ENCODE results near the gene ARSI.
A peak's percentile ranks its signal among the peaks of the same experiment; 100 is the strongest.

ARSI gene

GRCh38 chr5:150277043-150277442 is 25.7 kb downstream of the ARSI start:
- H3K27me3 ChIP-seq (ENCODE audit: control insufficient read depth, low read length) = peaks cover 26% of the 10 kb centered on the region
- no peaks in the 10 kb centered on the region for H3F3A ChIP-seq (ENCODE audit: control insufficient read depth, insufficient read depth)
- no peak overlapping the region for H3K27ac ChIP-seq (ENCODE audit: low read depth, low read length)
- H3K4me2 ChIP-seq (ENCODE audit: low read length) = no peak overlapping the region
- no peaks in the 10 kb centered on the region for H3K36me3 ChIP-seq (ENCODE audit: control insufficient read depth, low read length)
- no peaks in the 10 kb centered on the region for H4K20me1 ChIP-seq (ENCODE audit: control insufficient read depth, insufficient read depth, low read depth, low read length)
- no peaks in the 10 kb centered on the region for H3K9me2 ChIP-seq (replicated peaks; ENCODE audit: control insufficient read depth, low read length)
- no peak overlapping the region for H3K4me3 ChIP-seq (ENCODE audit: low read length)
- H3K79me2 ChIP-seq (ENCODE audit: control insufficient read depth, low read length) = no peaks in the 10 kb centered on the region
- H3K9me3 ChIP-seq (ENCODE audit: control insufficient read depth, insufficient read depth, low read length) = no peaks in the 10 kb centered on the region
- H3K4me1 ChIP-seq (ENCODE audit: control insufficient read depth, low read length) = no peaks in the 10 kb centered on the region
- TF ChIP-seq EZH2phosphoT487 (IDR thresholded peaks at IDR 0.05; ENCODE audit: borderline replicate concordance, low read length) = no peak
- no peak for TF ChIP-seq CTCF (IDR thresholded peaks at IDR 0.05; ENCODE audit: low read depth, low read length, poor library complexity, severe bottlenecking)

DNA sequence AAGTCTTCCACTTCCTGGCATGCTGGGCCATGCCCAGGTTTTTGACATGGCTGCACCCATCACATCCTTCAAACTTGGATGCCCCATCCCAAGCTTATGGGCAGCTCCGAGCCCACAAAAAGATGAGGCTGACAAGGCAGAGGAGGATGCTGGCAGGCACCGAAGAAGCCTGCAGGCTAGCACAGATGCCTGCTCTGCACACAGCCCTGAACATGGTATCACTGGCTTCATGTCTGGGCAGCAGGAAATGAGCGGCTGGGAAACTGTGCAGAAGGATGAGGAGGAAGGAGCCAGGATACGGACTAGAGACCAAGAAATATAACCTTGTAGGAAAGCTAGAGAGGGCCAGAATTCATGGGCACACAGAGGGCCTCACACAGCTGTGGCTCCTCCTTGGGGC is 27.9 kb downstream of the ARSI start:
- Histone ChIP-seq H3K4me1 (ENCODE audit: control insufficient read depth, low read length) (no peaks in the 10 kb centered on the region), H4K20me1 (ENCODE audit: control insufficient read depth, insufficient read depth, low read depth, low read length) (no peaks in the 10 kb centered on the region), H3K4me2 (ENCODE audit: low read length) (no peak overlapping the region), H3K9me3 (ENCODE audit: control insufficient read depth, insufficient read depth, low read length) (no peaks in the 10 kb centered on the region), H3F3A (ENCODE audit: control insufficient read depth, insufficient read depth) (no peaks in the 10 kb centered on the region), H3K79me2 (ENCODE audit: control insufficient read depth, low read length) (no peaks in the 10 kb centered on the region), H3K36me3 (ENCODE audit: control insufficient read depth, low read length) (no peaks in the 10 kb centered on the region), H3K9me2 (replicated peaks; ENCODE audit: control insufficient read depth, low read length) (no peaks in the 10 kb centered on the region), H3K27ac (ENCODE audit: low read depth, low read length) (no peak overlapping the region), H3K27me3 (ENCODE audit: control insufficient read depth, low read length) (peaks cover 24% of the 10 kb centered on the region), H3K4me3 (ENCODE audit: low read length) (no peak overlapping the region)
- TF ChIP-seq CTCF (IDR thresholded peaks at IDR 0.05; ENCODE audit: low read depth, low read length, poor library complexity, severe bottlenecking) (no peak), EZH2phosphoT487 (IDR thresholded peaks at IDR 0.05; ENCODE audit: borderline replicate concordance, low read length) (no peak)

DNA sequence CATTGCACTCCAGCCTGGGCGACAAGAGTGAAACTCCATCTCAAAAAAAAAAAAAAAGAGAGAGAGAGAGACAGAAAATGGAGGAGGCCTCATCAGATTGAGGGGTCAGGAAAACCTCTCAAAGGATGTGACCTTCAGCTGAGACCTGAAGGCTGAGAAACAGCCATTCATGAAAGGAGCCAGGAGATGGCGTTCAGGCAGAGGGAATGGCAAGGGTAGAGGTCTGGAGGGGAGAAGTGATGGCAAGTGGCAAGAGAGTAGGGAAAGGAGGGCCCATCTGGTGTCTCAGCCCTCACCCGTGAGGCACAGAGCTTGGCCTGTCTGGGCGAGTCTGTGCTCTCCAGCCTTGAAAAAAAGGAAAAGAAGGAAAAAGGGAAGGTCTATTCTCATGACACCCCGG is 30.2 kb downstream of the ARSI start:
- Histone ChIP-seq H3K27ac (ENCODE audit: low read depth, low read length) (no peak overlapping the region), H4K20me1 (ENCODE audit: control insufficient read depth, insufficient read depth, low read depth, low read length) (no peaks in the 10 kb centered on the region), H3K4me3 (ENCODE audit: low read length) (no peak overlapping the region), H3K36me3 (ENCODE audit: control insufficient read depth, low read length) (no peaks in the 10 kb centered on the region), H3F3A (ENCODE audit: control insufficient read depth, insufficient read depth) (no peaks in the 10 kb centered on the region), H3K4me2 (ENCODE audit: low read length) (no peak overlapping the region), H3K79me2 (ENCODE audit: control insufficient read depth, low read length) (no peaks in the 10 kb centered on the region), H3K9me3 (ENCODE audit: control insufficient read depth, insufficient read depth, low read length) (no peaks in the 10 kb centered on the region), H3K4me1 (ENCODE audit: control insufficient read depth, low read length) (no peaks in the 10 kb centered on the region), H3K9me2 (replicated peaks; ENCODE audit: control insufficient read depth, low read length) (no peaks in the 10 kb centered on the region), H3K27me3 (ENCODE audit: control insufficient read depth, low read length) (peaks cover 14% of the 10 kb centered on the region)
- peak; percentile 19 for TF ChIP-seq CTCF (IDR thresholded peaks at IDR 0.05; ENCODE audit: low read depth, low read length, poor library complexity, severe bottlenecking)
- no peak for TF ChIP-seq EZH2phosphoT487 (IDR thresholded peaks at IDR 0.05; ENCODE audit: borderline replicate concordance, low read length)

DNA sequence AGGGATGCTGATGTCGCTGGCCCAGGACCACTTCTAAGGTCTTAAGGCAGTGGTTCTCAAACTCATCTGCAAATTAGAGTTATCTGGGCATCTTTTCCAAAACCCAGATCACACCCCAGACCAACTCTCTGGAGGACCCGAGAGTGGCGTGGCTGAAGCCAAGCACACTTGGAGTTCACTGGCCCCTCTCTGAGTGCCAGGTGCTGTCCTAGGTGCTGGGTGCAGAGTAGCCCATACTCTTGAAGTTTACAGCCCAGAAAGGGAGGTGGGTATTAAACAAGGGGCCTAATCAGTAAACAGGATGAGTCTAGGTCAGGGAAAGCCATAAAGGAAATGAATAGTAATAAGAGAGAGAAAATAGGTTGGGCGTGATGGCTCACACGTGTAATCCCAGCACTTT is 30.8 kb downstream of the ARSI start:
- Histone ChIP-seq H3K4me2 (ENCODE audit: low read length) (no peak overlapping the region), H3K9me2 (replicated peaks; ENCODE audit: control insufficient read depth, low read length) (no peaks in the 10 kb centered on the region), H3K27ac (ENCODE audit: low read depth, low read length) (no peak overlapping the region), H3K79me2 (ENCODE audit: control insufficient read depth, low read length) (no peaks in the 10 kb centered on the region), H3K27me3 (ENCODE audit: control insufficient read depth, low read length) (peaks cover 14% of the 10 kb centered on the region), H3K9me3 (ENCODE audit: control insufficient read depth, insufficient read depth, low read length) (no peaks in the 10 kb centered on the region), H3K4me1 (ENCODE audit: control insufficient read depth, low read length) (no peaks in the 10 kb centered on the region), H3K36me3 (ENCODE audit: control insufficient read depth, low read length) (no peaks in the 10 kb centered on the region), H3F3A (ENCODE audit: control insufficient read depth, insufficient read depth) (no peaks in the 10 kb centered on the region), H3K4me3 (ENCODE audit: low read length) (no peak overlapping the region), H4K20me1 (ENCODE audit: control insufficient read depth, insufficient read depth, low read depth, low read length) (no peaks in the 10 kb centered on the region)
- TF ChIP-seq CTCF (IDR thresholded peaks at IDR 0.05; ENCODE audit: low read depth, low read length, poor library complexity, severe bottlenecking) = no peak
- no peak for TF ChIP-seq EZH2phosphoT487 (IDR thresholded peaks at IDR 0.05; ENCODE audit: borderline replicate concordance, low read length)
